Parathyroid adenoma (tissue), 2 donors: ENCODE data around the gene GLIS1.

ENCODE experiments used
- H2AFZ ChIP-seq: fragments of 300-600 bp; sonication (generic); one replicate; pipeline ENCODE4 v1.7.0; 2017; ENCODE audit warnings: antibody characterized with exemption, mild to moderate bottlenecking
- H3K27ac ChIP-seq: fragments of 300-600 bp; sonication (generic); one replicate; pipeline ENCODE4 v1.7.0; 2017
- H3K27me3 ChIP-seq: fragments of 300-600 bp; sonication (generic); one replicate; pipeline ENCODE4 v1.7.0; 2017; ENCODE audit warnings: low read length; ENCODE audit not compliant: control insufficient read depth, insufficient read depth
- H3K36me3 ChIP-seq: fragments of 300-600 bp; sonication (generic); one replicate; pipeline ENCODE4 v1.7.0; 2017; ENCODE audit warnings: low read length; ENCODE audit not compliant: control insufficient read depth, insufficient read depth
- H3K4me1 ChIP-seq: fragments of 300-600 bp; sonication (generic); one replicate; pipeline ENCODE4 v1.7.0; 2017; ENCODE audit warnings: control low read depth
- H3K4me2 ChIP-seq: fragments of 300-600 bp; sonication (generic); one replicate; pipeline ENCODE4 v1.7.0; 2017; ENCODE audit warnings: low read length
- H3K4me3 ChIP-seq: fragments of 300-600 bp; sonication (generic); one replicate; pipeline ENCODE4 v1.7.0; 2017; ENCODE audit warnings: low read depth, low read length
- H3K79me2 ChIP-seq: fragments of 300-600 bp; sonication (generic); one replicate; pipeline ENCODE4 v1.7.0; 2017; ENCODE audit warnings: control low read depth
- H3K9ac ChIP-seq: fragments of 300-600 bp; sonication (generic); one replicate; pipeline ENCODE4 v1.7.0; 2017; ENCODE audit warnings: mild to moderate bottlenecking
- H3K9me3 ChIP-seq: fragments of 300-600 bp; sonication (generic); one replicate; pipeline ENCODE4 v1.7.0; 2017; ENCODE audit warnings: low read length; ENCODE audit not compliant: control insufficient read depth
- TF ChIP-seq, protein P1 (sequence below): fragments of 300-600 bp; sonication (generic); IDR thresholded peaks from one replicate; pipeline ENCODE4 v1.7.0; 2017; ENCODE audit warnings: antibody characterized with exemption, mild to moderate bottlenecking
- donor health status: primary hyperparathyroidism.

The GLIS1 gene

DNA sequence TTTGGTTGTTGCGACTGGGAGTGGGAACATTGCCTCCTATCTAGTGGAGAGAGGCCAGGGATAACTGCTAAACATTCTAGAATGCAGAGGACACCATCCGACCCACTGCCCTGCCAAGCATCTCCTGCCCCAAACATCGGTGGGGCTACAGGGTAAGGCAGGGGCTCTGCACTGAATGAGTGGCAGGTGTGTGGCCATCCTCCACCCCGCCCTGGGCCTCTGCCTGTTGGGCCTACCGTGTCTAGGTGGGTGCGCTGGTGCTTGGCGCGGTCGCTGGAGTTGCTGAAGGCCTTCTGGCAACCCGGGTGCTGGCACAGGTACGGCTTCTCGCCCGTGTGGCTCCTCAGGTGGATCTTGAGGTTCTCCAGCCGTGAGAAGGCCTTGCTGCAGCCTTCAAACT is 209.4 kb downstream of the GLIS1 start:
- no peak overlapping the region for H3K4me3 ChIP-seq
- no peak overlapping the region for H2AFZ ChIP-seq
- H3K9ac ChIP-seq: no peak overlapping the region
- no peaks in the 10 kb centered on the region for H3K79me2 ChIP-seq
- H3K4me1 ChIP-seq: no peaks in the 10 kb centered on the region
- H3K36me3 ChIP-seq: no peaks in the 10 kb centered on the region
- TF ChIP-seq, protein P1, sequence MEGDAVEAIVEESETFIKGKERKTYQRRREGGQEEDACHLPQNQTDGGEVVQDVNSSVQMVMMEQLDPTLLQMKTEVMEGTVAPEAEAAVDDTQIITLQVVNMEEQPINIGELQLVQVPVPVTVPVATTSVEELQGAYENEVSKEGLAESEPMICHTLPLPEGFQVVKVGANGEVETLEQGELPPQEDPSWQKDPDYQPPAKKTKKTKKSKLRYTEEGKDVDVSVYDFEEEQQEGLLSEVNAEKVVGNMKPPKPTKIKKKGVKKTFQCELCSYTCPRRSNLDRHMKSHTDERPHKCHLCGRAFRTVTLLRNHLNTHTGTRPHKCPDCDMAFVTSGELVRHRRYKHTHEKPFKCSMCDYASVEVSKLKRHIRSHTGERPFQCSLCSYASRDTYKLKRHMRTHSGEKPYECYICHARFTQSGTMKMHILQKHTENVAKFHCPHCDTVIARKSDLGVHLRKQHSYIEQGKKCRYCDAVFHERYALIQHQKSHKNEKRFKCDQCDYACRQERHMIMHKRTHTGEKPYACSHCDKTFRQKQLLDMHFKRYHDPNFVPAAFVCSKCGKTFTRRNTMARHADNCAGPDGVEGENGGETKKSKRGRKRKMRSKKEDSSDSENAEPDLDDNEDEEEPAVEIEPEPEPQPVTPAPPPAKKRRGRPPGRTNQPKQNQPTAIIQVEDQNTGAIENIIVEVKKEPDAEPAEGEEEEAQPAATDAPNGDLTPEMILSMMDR: no peak
- no peaks in the 10 kb centered on the region for H3K9me3 ChIP-seq
- H3K4me2 ChIP-seq: no peak overlapping the region
- no peaks in the 10 kb centered on the region for H3K27me3 ChIP-seq
- no peak overlapping the region for H3K27ac ChIP-seq

GRCh38 chr1:53527368-53527767 is 211.6 kb downstream of the GLIS1 start:
- H2AFZ ChIP-seq: no peak overlapping the region
- no peaks in the 10 kb centered on the region for H3K27me3 ChIP-seq
- H3K36me3 ChIP-seq: no peaks in the 10 kb centered on the region
- no peak overlapping the region for H3K4me3 ChIP-seq
- no peaks in the 10 kb centered on the region for H3K79me2 ChIP-seq
- TF ChIP-seq, protein P1: no peak
- no peaks in the 10 kb centered on the region for H3K4me1 ChIP-seq
- H3K9ac ChIP-seq: no peak overlapping the region
- no peak overlapping the region for H3K27ac ChIP-seq
- H3K9me3 ChIP-seq: no peaks in the 10 kb centered on the region
- no peak overlapping the region for H3K4me2 ChIP-seq

GRCh38 chr1:53526451-53527101 is 212.4 kb downstream of the GLIS1 start:
- H3K27ac ChIP-seq: no peak overlapping the region
- no peak overlapping the region for H3K9ac ChIP-seq

GRCh38 chr1:53525595-53525994 is 213.4 kb downstream of the GLIS1 start:
- H3K9ac ChIP-seq: no peak overlapping the region
- H3K4me1 ChIP-seq: no peaks in the 10 kb centered on the region
- no peak overlapping the region for H3K27ac ChIP-seq
- H3K27me3 ChIP-seq: no peaks in the 10 kb centered on the region
- no peaks in the 10 kb centered on the region for H3K9me3 ChIP-seq
- H3K79me2 ChIP-seq: no peaks in the 10 kb centered on the region
- H3K36me3 ChIP-seq: no peaks in the 10 kb centered on the region
- no peak overlapping the region for H3K4me3 ChIP-seq
- TF ChIP-seq, protein P1: no peak
- H3K4me2 ChIP-seq: no peak overlapping the region
- no peak overlapping the region for H2AFZ ChIP-seq

More at GRCh38 chr1:53526451-53527101, 212.4 kb downstream of the GLIS1 start:
- no peaks in the 10 kb centered on the region for H3K79me2 ChIP-seq
- no peaks in the 10 kb centered on the region for H3K36me3 ChIP-seq
- no peak overlapping the region for H2AFZ ChIP-seq
- no peaks in the 10 kb centered on the region for H3K4me1 ChIP-seq
- TF ChIP-seq, protein P1: no peak
- no peak overlapping the region for H3K4me2 ChIP-seq
- no peak overlapping the region for H3K4me3 ChIP-seq
- H3K27me3 ChIP-seq: no peaks in the 10 kb centered on the region
- no peaks in the 10 kb centered on the region for H3K9me3 ChIP-seq
